GM19438 (cell line): ENCODE measurements around the gene CTDSPL2.
"Not testable (repeated sequence)": the region's sequence is repeated elsewhere in the genome, so short reads cannot be mapped to it uniquely, and the experiment has no call there.

Source experiments
- ATAC-seq: cut with Tn5 transposase; IDR thresholded peaks from one replicate; pipeline ENCODE4 v1.9.1; 2021; ENCODE audit warnings: low read depth; ENCODE audit not compliant: unreplicated experiment

Gene CTDSPL2

GRCh38 chr15:44426975-44427755 is at the start of gene CTDSPL2:
CTDSPL2 (plus strand) TSS chr15:44427629; CDS start chr15:44459015, 31,386 bp downstream.
- ATAC-seq, result peak; percentile 89

DNA sequence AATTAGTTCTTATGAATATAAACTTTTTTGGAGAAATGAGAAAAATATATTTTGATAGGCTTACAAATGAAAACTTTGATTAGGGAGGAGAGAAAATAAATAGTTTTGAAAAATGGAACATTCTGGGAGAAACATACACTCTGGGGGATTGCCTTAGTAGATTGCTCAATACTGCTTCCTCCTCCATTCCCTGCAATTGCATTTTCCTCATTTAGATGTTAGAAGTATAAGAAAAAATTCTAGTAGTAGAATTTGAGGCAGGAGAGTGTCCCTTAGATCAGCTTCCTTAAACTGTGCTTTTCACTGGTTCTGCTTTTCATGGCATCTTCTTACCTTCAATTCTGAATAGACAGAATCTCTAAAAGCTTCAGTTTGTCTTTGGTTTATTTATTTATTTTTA is 46.2 kb upstream of the CTDSPL2 start:
- no peak for ATAC-seq

- ATAC-seq, result no peak
These were observed 42.0 kb upstream of the CTDSPL2 start for GRCh38 chr15:44385344-44385942.

DNA sequence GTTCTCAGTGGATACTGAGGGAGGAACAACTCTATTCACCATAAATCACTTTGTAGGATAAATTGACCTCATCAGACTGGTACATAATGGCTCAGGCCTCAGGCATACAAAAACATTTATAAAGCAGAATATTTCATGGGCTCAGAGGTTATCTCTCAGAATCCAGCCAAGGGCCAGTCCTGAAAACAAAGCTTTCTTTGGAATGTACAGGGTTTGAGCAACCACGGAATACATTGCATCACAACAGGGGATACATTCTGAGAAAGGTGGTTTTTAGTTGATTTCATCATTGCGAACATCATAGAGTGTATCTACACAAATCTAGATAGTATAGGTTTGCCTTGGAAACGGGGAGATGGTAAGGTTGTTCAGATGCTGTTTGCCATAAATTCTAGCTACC is 33.4 kb upstream of the CTDSPL2 start:
- no peak for ATAC-seq

DNA sequence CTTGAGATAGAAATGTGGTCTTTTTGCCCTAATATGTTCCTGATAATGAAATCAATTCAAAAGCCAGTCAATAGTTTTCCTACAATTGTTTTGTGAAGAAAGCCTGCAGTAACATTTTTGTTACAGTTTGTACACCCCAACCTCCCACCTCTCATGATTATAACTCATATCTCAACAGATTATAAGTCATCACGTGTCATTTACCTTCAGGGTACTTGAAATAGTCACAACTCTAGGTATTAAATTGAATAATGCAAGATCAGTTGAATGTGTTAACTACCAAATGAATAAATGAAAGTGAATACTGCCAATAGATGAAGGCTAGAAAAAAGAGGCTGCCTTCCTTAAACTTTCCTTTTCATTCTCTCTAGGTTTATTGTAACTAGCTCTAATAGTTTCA is 32.9 kb upstream of the CTDSPL2 start:
- ATAC-seq, result peak; percentile 36

DNA sequence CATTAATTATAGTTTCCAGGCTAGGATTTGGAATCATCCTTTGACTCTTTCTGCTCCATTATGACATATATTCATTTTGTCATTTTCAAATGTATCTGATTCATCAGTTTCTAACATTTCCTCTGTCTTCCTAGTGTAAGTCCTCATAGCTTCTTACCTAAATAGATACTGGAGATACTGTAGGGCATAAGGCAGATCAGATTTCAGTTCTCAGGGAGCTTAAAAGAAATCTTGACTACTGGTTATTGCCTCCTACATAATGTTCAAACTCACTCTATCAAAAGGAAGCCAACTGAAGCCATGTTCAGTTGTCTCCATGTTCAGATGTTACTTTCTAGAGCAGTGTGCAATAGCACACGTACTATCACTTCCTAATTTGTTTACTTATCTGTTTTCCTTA is 29.6 kb upstream of the CTDSPL2 start:
- no peak for ATAC-seq

DNA sequence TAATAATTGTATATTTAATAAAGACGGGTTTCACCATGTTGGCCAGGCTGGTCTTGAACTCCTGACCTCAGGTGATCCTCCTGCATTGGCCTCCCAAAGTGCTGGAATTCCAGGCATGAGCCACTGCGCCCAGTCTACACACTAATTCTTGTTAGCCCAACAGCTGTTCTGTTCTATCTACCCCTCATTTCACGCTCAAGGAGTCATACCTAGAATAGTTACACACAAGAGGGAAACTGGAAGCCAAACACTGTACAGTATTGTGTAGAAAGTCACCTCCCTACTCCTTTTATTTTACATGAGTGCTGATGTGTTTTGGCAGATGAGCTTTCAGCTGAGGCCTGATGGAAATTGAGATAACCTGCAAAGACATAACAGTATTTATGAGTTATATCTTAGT is 13.4 kb upstream of the CTDSPL2 start:
- no peak for ATAC-seq

DNA sequence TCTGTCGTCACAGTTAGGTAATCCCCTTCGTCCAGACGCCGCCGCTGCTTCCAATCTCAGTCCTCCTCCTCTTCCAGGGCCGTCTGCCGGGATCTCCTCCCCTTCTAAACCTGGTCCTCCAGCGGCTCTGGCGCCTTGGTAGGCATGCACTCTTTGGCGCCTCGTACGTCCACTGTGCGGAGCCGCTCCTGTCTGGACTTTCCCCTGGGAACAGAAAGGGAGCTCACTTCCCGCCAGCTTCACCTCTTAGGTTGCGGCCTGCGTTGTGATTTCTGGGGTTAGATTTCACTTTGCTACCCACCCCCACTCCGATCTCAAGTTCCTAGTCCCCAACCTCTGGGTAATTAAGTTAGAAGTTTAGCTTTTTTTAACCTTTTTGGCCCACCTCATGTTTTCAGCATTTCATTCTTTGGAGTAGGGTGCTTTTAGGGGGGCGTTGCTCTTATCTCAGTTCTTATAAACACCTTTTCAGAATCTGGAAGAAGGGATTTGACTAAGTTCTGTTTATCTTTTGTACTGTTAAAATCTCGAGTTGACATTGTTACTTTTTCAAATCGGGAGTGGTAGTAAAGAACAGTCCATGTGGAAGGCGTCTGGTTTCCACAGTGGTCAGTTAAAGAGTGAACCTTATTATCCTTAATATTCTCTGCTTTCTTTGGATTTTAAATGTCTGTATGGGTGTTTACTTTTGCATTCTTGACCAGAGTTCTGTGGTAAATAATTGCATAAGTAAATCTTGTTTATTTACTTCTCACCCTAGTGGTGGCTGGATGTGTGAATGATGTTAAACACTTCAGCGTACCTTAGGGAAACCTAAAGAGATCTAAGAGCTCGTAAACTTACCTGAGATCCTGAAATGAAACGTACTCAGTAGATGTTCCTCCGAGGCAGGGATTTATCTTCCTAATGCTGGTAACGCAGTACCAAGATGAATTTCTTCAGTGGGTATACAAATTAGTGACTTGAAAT is 611 bp downstream of the CTDSPL2 start:
- peak; percentile 14 for ATAC-seq

DNA sequence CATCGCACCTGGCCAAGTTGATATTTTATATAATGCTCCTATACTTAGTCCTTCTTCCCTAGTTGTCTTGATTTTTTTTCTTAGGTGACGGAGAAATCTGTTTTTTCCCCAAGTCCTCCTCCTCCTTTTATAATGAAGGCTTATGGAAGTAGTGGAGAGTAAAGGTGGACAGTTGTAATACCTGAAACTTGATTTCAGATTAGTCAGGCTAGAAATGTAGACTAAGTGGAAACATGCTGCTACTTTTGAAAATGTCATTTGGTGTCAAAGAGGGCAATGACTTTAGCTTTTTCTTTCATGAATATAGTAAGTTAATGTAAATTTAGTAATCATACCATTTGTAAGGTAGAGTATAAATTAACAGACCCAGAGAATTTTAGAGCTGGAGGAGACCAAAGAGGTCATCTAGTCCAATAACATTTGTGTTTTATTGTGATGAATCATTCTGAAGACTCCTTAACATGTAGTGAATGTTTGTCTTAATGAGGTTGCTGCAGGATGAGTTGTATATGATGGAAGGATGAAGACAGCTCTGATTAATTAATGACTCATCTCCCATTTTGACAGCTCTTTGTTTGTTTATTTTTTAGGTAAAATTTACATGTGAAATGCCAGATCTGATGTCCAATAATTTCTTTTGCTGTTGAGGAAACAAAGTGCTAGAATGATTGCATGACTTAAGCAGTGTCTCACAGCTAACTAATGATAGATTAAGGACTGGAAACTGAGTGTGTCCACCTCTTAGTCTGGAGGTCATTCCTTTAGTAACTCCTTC is 8.7 kb downstream of the CTDSPL2 start:
- ATAC-seq, result no peak

GRCh38 chr15:44438402-44438801 is 11.0 kb downstream of the CTDSPL2 start:
- ATAC-seq, result no peak

GRCh38 chr15:44441095-44441501 is 13.7 kb downstream of the CTDSPL2 start:
- ATAC-seq, result no peak

- ATAC-seq, result no peak
These were observed 16.1 kb downstream of the CTDSPL2 start for GRCh38 chr15:44443515-44443914.

DNA sequence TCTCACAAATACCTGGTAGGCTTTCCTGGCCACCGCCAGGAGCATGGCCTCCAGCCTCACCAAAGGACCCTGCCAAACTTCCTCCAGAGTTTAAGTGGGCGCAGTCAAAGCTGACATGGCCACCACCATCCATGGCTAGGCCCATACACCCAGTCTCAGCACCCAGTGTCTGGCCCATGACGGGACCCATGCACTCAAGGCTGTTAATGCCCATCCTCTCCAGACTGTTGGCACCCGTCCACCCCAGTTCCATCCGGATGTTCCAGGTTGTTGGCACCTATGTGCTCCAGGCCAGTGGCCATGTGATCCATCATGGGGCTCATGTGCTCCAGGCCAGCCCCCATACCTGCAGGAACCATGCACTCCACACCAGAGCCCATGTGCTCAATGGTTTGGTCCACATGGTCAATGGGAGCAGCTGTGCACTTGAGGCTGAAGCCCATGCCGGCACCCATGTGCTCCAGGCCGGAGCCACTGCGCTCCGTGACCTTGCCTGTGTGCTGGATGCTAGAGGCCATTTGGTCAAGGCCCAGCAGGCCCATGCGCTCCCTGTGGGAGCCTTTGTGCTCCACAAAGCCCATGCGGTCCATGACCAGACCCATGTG is 20.4 kb downstream of the CTDSPL2 start:
- ATAC-seq, result no peak

- ATAC-seq, result no peak
These were observed 22.7 kb downstream of the CTDSPL2 start for GRCh38 chr15:44450172-44450571.

DNA sequence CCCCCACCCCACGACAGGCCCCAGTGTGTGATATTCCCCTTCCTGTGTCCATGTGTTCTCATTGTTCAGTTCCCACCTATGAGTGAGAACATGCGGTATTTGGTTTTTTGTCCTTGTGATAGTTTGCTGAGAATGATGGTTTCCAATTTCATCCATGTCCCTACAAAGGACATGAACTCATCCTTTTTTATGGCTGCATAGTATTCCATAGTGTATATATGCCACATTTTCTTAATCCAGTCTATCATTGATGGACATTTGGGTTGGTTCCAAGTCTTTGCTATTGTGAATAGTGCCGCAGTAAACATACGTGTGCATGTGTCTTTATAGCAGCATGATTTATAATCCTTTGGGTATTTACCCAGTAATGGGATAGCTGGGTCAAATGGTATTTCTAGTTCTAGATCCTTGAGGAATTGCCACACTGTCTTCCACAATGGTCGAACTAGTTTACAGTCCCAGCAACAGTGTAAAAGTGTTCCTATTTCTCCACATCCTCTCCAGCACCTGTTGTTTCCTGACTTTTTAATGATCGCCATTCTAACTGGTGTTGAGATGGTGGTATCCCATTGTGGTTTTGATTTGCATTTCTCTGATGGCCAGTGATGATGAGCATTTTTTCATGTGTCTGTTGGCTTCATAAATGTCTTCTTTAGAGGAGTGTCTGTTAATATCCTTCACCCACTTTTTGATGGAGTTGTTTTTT is 26.3 kb downstream of the CTDSPL2 start:
- ATAC-seq, result not testable (repeated sequence)

- ATAC-seq, result no peak
These were observed 31.0 kb downstream of the CTDSPL2 start for GRCh38 chr15:44458429-44458828.

DNA sequence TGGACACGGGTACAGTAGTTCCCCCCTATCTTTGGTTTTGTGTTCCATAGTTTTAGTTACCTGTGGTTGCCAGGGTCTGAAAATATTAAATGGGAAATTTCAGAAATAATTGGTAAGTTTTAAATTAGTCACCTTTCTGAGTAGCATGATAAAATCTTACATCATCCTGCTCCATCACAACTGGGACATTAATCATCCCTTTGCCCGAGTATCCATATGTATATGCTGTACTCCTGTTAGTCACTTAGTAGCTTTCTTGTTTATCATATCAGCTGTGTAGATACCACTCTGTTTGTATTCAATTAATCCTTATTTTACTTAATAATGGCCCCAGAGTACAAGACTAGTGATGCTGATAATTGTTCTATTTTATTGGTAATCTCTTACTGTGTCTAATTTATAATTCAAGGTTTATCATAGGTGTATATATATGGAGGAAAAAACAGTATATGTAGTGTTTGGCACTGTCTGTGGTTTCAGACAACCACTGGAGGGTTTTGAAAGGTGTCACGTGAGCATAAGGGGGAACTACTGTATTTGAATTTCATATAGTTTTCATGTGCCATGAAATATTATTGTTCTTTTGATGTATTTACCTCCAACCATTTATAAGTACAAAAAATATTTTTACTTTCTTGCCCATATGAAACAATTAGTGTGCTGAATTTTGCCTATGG is 41.4 kb downstream of the CTDSPL2 start:
- ATAC-seq, result no peak

- no peak for ATAC-seq
These were observed 44.5 kb downstream of the CTDSPL2 start for GRCh38 chr15:44471885-44472455.
